MM.1S (cell line): ENCODE results near the gene SUZ12.
"Not testable (repeated sequence)": the region's sequence is repeated elsewhere in the genome, so short reads cannot be mapped to it uniquely, and the experiment has no call there.

ENCODE experiments used
- EZH2 ChIP-seq: fragments of 300-600 bp; sonication (generic); optimal IDR thresholded peaks from 2 replicates; pipeline ENCODE3; 2017; ENCODE audit warnings: low read depth, mild to moderate bottlenecking, antibody characterized with exemption, low read length, mixed read lengths
- TF ChIP-seq, protein P1 (sequence below): fragments of 300-600 bp; sonication (generic); IDR thresholded peaks from 2 replicates; pipeline ENCODE4 v1.5.1; 2016; ENCODE audit warnings: antibody characterized with exemption, low read length, mixed read lengths

DNA sequence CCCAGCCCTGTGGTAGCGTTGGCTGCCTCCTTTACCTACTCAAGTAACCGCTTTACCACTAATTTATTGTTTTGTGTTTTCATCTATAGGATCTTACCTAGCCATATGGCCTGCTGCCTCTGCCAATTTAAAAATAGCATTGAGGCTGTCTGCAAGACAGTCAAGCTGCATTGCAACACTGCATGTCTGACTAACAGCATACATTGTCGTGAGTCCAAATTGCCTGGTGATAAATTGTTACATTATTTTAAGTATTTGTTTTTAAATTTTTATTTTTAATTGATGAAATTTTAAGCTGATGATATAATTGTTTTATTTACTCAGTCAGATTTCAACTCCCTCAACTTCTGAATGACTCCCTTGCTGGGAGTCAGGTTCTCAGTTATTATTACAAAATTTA, 108.8 kb downstream of the SUZ12 start:
- TF ChIP-seq, protein P1, sequence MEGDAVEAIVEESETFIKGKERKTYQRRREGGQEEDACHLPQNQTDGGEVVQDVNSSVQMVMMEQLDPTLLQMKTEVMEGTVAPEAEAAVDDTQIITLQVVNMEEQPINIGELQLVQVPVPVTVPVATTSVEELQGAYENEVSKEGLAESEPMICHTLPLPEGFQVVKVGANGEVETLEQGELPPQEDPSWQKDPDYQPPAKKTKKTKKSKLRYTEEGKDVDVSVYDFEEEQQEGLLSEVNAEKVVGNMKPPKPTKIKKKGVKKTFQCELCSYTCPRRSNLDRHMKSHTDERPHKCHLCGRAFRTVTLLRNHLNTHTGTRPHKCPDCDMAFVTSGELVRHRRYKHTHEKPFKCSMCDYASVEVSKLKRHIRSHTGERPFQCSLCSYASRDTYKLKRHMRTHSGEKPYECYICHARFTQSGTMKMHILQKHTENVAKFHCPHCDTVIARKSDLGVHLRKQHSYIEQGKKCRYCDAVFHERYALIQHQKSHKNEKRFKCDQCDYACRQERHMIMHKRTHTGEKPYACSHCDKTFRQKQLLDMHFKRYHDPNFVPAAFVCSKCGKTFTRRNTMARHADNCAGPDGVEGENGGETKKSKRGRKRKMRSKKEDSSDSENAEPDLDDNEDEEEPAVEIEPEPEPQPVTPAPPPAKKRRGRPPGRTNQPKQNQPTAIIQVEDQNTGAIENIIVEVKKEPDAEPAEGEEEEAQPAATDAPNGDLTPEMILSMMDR, result not testable (repeated sequence)
- not testable (repeated sequence) for TF ChIP-seq EZH2
